A549 treated with dexamethasone at 1 μM for 4 hours (cell line): ENCODE results near the gene XCR1. TPM values are rescaled to one million over a fixed set of nuclear protein-coding genes. Genes with fewer than 3 reads are reported as not detected.

Experiments used
- total RNA-seq: library from RNA; stranded (reverse); fragments of 200-300 nt; extraction: Qiagen RNA extraction; gene quantifications from 5 replicates; pipeline ENCODE4 v1.2.3, GENCODE V29; 2022

The XCR1 gene
- not detected in 5 replicates for total RNA-seq

GRCh38 chr3:46027021-46027705 is at the start of gene XCR1:
Gene XCR1 (minus strand): TSS chr3:46027483. CDS start chr3:46021947, 5,536 bp downstream.

GRCh38 chr3:45995236-45996192 is 31.8 kb downstream of the XCR1 start, which contains the start of gene FYCO1:
Gene FYCO1 (minus strand): TSS chr3:45995824. CDS start chr3:45984910, 10,914 bp downstream.

Other genes starting within 250 kb of the XCR1 start
- gene SLC6A20, start 230.9 kb downstream of the XCR1 start, total RNA-seq, result 0.02 to 0.17 TPM (median 0.04 TPM) in 5 replicates
- 12.2 to 19.0 TPM (median 15.6 TPM) in 5 replicates for gene LZTFL1, start 185.4 kb downstream of the XCR1 start, total RNA-seq
- gene CCR9, start 140.9 kb downstream of the XCR1 start, total RNA-seq, result 0.08 TPM in 1 of 5 replicates, not detected in the others
- gene CXCR6, start 84.0 kb downstream of the XCR1 start, total RNA-seq, result not detected in 5 replicates
- gene FYCO1, start 31.7 kb downstream of the XCR1 start, total RNA-seq, result 4.7 to 6.5 TPM (median 5.9 TPM) in 5 replicates
- gene CCR1, start 180.8 kb upstream of the XCR1 start, total RNA-seq, result not detected in 5 replicates
- gene CCR3, start 215.0 kb upstream of the XCR1 start, total RNA-seq, result not detected in 5 replicates